IMR-90 (cell line): Measurements from ENCODE around the gene APBB3. TPM values are rescaled to one million over a fixed set of nuclear protein-coding genes. Genes with fewer than 3 reads are reported as not detected.

ENCODE experiments used
- ATAC-seq: fragments of 200-7000 bp; cut with Tn5 transposase; 2 replicates; pipeline ENCODE4 v1.9.1; 2020; ENCODE audit warnings: low read depth, mild to moderate bottlenecking, moderate library complexity
- BruUV-seq: library from RNA; stranded (reverse); fragments of 400-500 nt; replicated peaks from 2 replicates; lab custom pipeline; 2021; lab: Mats Ljungman, UMichigan
- CTCF ChIA-PET: fragments of 300-600 bp; formaldehyde crosslinking; extraction: SDS; loops from one replicate; lab custom pipeline; 2021; ENCODE audit warnings: antibody characterized with exemption; lab: Yijun Ruan, JAX
- POLR2A ChIA-PET: fragments of 300-600 bp; sonication (Branson Sonifier 250); formaldehyde crosslinking; loops from one replicate; lab custom pipeline; 2022; ENCODE audit warnings: antibody characterized with exemption; ENCODE audit not compliant: unreplicated experiment; lab: Charles Lee
- DNase-seq: peaks from one replicate; pipeline ENCODE4 v3.0.0; 2013
- H2AFZ ChIP-seq: replicated peaks from 2 replicates; pipeline ENCODE3; 2013; ENCODE audit warnings: low read length, mild to moderate bottlenecking; ENCODE audit not compliant: poor library complexity
- H2AK5ac ChIP-seq: 2 replicates; pipeline ENCODE4 v1.6.1; 2013; ENCODE audit warnings: low read depth, low read length, inconsistent platforms
- H2AK9ac ChIP-seq: replicated peaks from 2 replicates; pipeline ENCODE3; 2013; ENCODE audit warnings: mild to moderate bottlenecking, low read depth, low read length, moderate library complexity; ENCODE audit not compliant: poor library complexity
- H2BK120ac ChIP-seq: 2 replicates; pipeline ENCODE4 v1.6.1; 2013; ENCODE audit warnings: low read depth, low read length, inconsistent platforms
- H2BK15ac ChIP-seq: 3 replicates; pipeline ENCODE4 v1.6.1; 2013; ENCODE audit warnings: low read depth, low read length, inconsistent platforms
- H2BK20ac ChIP-seq: 2 replicates; pipeline ENCODE4 v1.6.1; 2013; ENCODE audit warnings: low read depth, mild to moderate bottlenecking, inconsistent platforms, low read length, moderate library complexity
- H2BK5ac ChIP-seq: 2 replicates; pipeline ENCODE4 v1.6.1; 2013; ENCODE audit warnings: mild to moderate bottlenecking, low read depth, low read length, inconsistent platforms; ENCODE audit not compliant: poor library complexity, severe bottlenecking
- H3K14ac ChIP-seq: replicated peaks from 2 replicates; pipeline ENCODE4 v1.6.1; 2013; ENCODE audit warnings: low read depth, low read length, inconsistent platforms
- H3K18ac ChIP-seq: 2 replicates; pipeline ENCODE4 v1.6.1; 2013; ENCODE audit warnings: low read depth, low read length, control low read depth
- H3K23ac ChIP-seq: 2 replicates; pipeline ENCODE4 v1.6.1; 2013; ENCODE audit warnings: low read depth, low read length, inconsistent platforms
- H3K27ac ChIP-seq: 2 replicates; pipeline ENCODE4 v1.5.1; 2013; ENCODE audit warnings: mild to moderate bottlenecking, control low read depth, low read length; ENCODE audit not compliant: insufficient read depth
- H3K27me3 ChIP-seq: 2 replicates; pipeline ENCODE4 v1.6.1; 2013; ENCODE audit warnings: low read length; ENCODE audit not compliant: control insufficient read depth, insufficient read depth
- H3K36me3 ChIP-seq: 2 replicates; pipeline ENCODE4 v1.6.1; 2013; ENCODE audit warnings: low read length, mixed read lengths; ENCODE audit not compliant: control insufficient read depth, insufficient read depth
- H3K4ac ChIP-seq: 2 replicates; pipeline ENCODE4 v1.6.1; 2013; ENCODE audit warnings: low read depth, low read length, inconsistent platforms
- H3K4me1 ChIP-seq: 2 replicates; pipeline ENCODE4 v1.6.1; 2013; ENCODE audit warnings: low read length, mixed read lengths; ENCODE audit not compliant: control insufficient read depth, insufficient read depth
- H3K4me2 ChIP-seq: 2 replicates; pipeline ENCODE4 v1.6.1; 2013; ENCODE audit warnings: low read depth, mild to moderate bottlenecking, control low read depth, low read length, moderate library complexity
- H3K4me3 ChIP-seq: 2 replicates; pipeline ENCODE4 v1.5.1; 2013; ENCODE audit warnings: low read depth, mild to moderate bottlenecking, control low read depth, low read length, moderate library complexity; ENCODE audit not compliant: insufficient read depth
- H3K56ac ChIP-seq: 2 replicates; pipeline ENCODE4 v1.6.1; 2013; ENCODE audit warnings: low read length, inconsistent platforms; ENCODE audit not compliant: insufficient read depth; ENCODE audit errors: extremely low read depth
- H3K79me1 ChIP-seq, 2 experiments: 2 replicates each; pipeline ENCODE4 v1.6.1; 2013; ENCODE audit warnings: low read length in 2 of 2, inconsistent platforms in 1 of 2, low read depth in 1 of 2
- H3K9ac ChIP-seq: 2 replicates; pipeline ENCODE4 v1.6.1; 2013; ENCODE audit warnings: low read depth, low read length, control low read depth
- H3K9me1 ChIP-seq: 2 replicates; pipeline ENCODE4 v1.6.1; 2013; ENCODE audit warnings: low read length, inconsistent platforms; ENCODE audit not compliant: insufficient read depth
- H3K9me3 ChIP-seq: 2 replicates; pipeline ENCODE4 v1.6.1; 2013; ENCODE audit warnings: low read length; ENCODE audit not compliant: control insufficient read depth, insufficient read depth
- H4K20me1 ChIP-seq: 2 replicates; pipeline ENCODE4 v1.6.1; 2013; ENCODE audit warnings: low read length, inconsistent platforms; ENCODE audit not compliant: insufficient read depth
- H4K5ac ChIP-seq: 2 replicates; pipeline ENCODE4 v1.6.1; 2013; ENCODE audit warnings: mild to moderate bottlenecking, low read depth, low read length, control low read depth
- H4K8ac ChIP-seq, 2 experiments: 2 replicates each; pipeline ENCODE4 v1.6.1; 2013; ENCODE audit warnings: low read depth in 2 of 2, low read length in 2 of 2, control low read depth in 1 of 2, inconsistent platforms in 1 of 2
- H4K91ac ChIP-seq: 2 replicates; pipeline ENCODE4 v1.6.1; 2013; ENCODE audit warnings: low read depth, low read length, inconsistent platforms; ENCODE audit not compliant: insufficient read depth
- BHLHE40 ChIP-seq: fragments of 150-350 bp; IDR thresholded peaks from 2 replicates; pipeline ENCODE4 v1.6.1; 2016; ENCODE audit warnings: mild to moderate bottlenecking, low read depth, low read length
- CEBPB ChIP-seq: IDR thresholded peaks from 2 replicates; pipeline ENCODE4 v1.6.1; 2012; ENCODE audit warnings: low read depth, low read length, improper control_type of control experiment
- CHD1 ChIP-seq: IDR thresholded peaks from 2 replicates; pipeline ENCODE4 v1.6.1; 2012; ENCODE audit warnings: low read depth, low read length, improper control_type of control experiment
- CTCF ChIP-seq: conservative IDR thresholded peaks from 2 replicates; pipeline ENCODE4 v1.5.1; 2012; ENCODE audit warnings: mild to moderate bottlenecking, low read depth, low read length, improper control_type of control experiment
- ELK1 ChIP-seq: fragments of 150-350 bp; IDR thresholded peaks from 2 replicates; pipeline ENCODE4 v1.6.1; 2016; ENCODE audit warnings: low read depth, mild to moderate bottlenecking, low read length, moderate library complexity, borderline replicate concordance
- FOS ChIP-seq: fragments of 150-350 bp; IDR thresholded peaks from 2 replicates; pipeline ENCODE4 v1.6.1; 2016; ENCODE audit warnings: low read depth, low read length
- MAFK ChIP-seq: IDR thresholded peaks from 2 replicates; pipeline ENCODE4 v1.6.1; 2012; ENCODE audit warnings: low read depth, low read length, improper control_type of control experiment
- MAZ ChIP-seq: IDR thresholded peaks from 2 replicates; pipeline ENCODE4 v1.6.1; 2012; ENCODE audit warnings: low read depth, mild to moderate bottlenecking, low read length, improper control_type of control experiment, moderate library complexity, borderline replicate concordance
- MXI1 ChIP-seq: IDR thresholded peaks from 2 replicates; pipeline ENCODE4 v1.6.1; 2012; ENCODE audit warnings: low read depth, mild to moderate bottlenecking, low read length, moderate library complexity, borderline replicate concordance
- NFE2L2 ChIP-seq: fragments of 150-350 bp; IDR thresholded peaks from 2 replicates; pipeline ENCODE4 v1.6.1; 2016; ENCODE audit warnings: low read depth, mild to moderate bottlenecking, low read length
- POLR2A ChIP-seq: IDR thresholded peaks from 2 replicates; pipeline ENCODE4 v1.6.1; 2012; ENCODE audit warnings: mild to moderate bottlenecking, low read depth, low read length
- RAD21 ChIP-seq: IDR thresholded peaks from 2 replicates; pipeline ENCODE4 v1.6.1; 2012; ENCODE audit warnings: low read length, improper control_type of control experiment
- RCOR1 ChIP-seq: IDR thresholded peaks from 2 replicates; pipeline ENCODE4 v1.6.1; 2012; ENCODE audit warnings: mild to moderate bottlenecking, low read length, improper control_type of control experiment; ENCODE audit not compliant: insufficient replicate concordance
- RFX5 ChIP-seq: IDR thresholded peaks from 2 replicates; pipeline ENCODE4 v1.8.0; 2012; ENCODE audit warnings: low read depth, mild to moderate bottlenecking, low read length, moderate library complexity
- SMC3 ChIP-seq: fragments of 150-350 bp; IDR thresholded peaks from 2 replicates; pipeline ENCODE4 v1.6.1; 2016; ENCODE audit warnings: low read depth, mild to moderate bottlenecking, antibody characterized with exemption, low read length, moderate library complexity
- USF2 ChIP-seq: fragments of 150-350 bp; IDR thresholded peaks from 2 replicates; pipeline ENCODE4 v1.6.1; 2017; ENCODE audit warnings: mild to moderate bottlenecking, antibody characterized with exemption, low read length, low read depth
- WGBS, 2 experiments: methylation state at CpG; one replicate each; pipeline versions ENCODE4 v1.1.5 to v1.1.7; 2013; ENCODE audit warnings: missing lambda C conversion rate in 2 of 2; ENCODE audit not compliant: insufficient read length in 1 of 2; ENCODE audit errors: extremely low coverage in 2 of 2; 5-methylcytosine and 5-hydroxymethylcytosine counted together
- dilution Hi-C: fragments of 300-500 bp; cut with HindIII; formaldehyde crosslinking; loops from one replicate; pipeline ENCODE4 v1.14.3; 2018; ENCODE audit warnings: low sequenced_read_pairs; ENCODE audit not compliant: unreplicated experiment
- in situ Hi-C: fragments of 300-500 bp; cut with MboI; formaldehyde crosslinking; loops from 3 replicates; pipeline ENCODE4 v1.14.3; 2019; ENCODE audit warnings: low sequenced_read_pairs, inconsistent platforms, mixed read lengths
- intact Hi-C: fragments of 100-400 bp; cut with micrococcal nuclease; formaldehyde crosslinking; loops from 2 replicates; pipeline ENCODE4 v1.10.0; 2022
- polyA plus RNA-seq, 3 experiments: library from polyadenylated mRNA; depleted of rRNA; stranded (reverse); fragments of >200 nt; gene quantifications; 2 replicates each; pipeline ENCODE4 v1.2.3, GENCODE V29; 2012; ENCODE audit warnings: low replicate concordance in 1 of 3
- total RNA-seq: library from RNA; depleted of rRNA; stranded (reverse); fragments of >200 nt; gene quantifications from 2 replicates; pipeline ENCODE4 v1.2.3, GENCODE V29; 2012

APBB3 gene
- total and polyA plus RNA-seq, 2 of the 4 experiments (the other 2 are of a cell fraction) = 6.6 to 23.8 TPM

- POLR2A ChIA-PET = no interaction called here
- Histone ChIP-seq H4K8ac (no peak overlapping the region), H2BK20ac (no peak overlapping the region), H2BK15ac (no peak overlapping the region), H3K56ac (no peak overlapping the region), H2BK5ac (no peak overlapping the region), H3K27ac (no peak overlapping the region), H3K9me3 (no peaks in the 10 kb centered on the region), H3K14ac (no peak overlapping the region), H2BK120ac (no peak overlapping the region), H3K9ac (no peak overlapping the region), H2AK9ac (peak overlapping the region; percentile 17), H4K20me1 (no peaks in the 10 kb centered on the region), H3K4me3 (no peak overlapping the region), H4K91ac (no peak overlapping the region), H3K79me1 (peaks cover 27 to 54% of the 10 kb centered on the region in 2 experiments), H2AFZ (no peak overlapping the region), H3K18ac (no peak overlapping the region), H3K4ac (no peak overlapping the region), H3K27me3 (no peaks in the 10 kb centered on the region), H3K4me1 (peaks cover 8% of the 10 kb centered on the region), H3K4me2 (no peak overlapping the region), H3K9me1 (peaks cover 19% of the 10 kb centered on the region), H2AK5ac (no peak overlapping the region), H4K5ac (no peak overlapping the region), H3K36me3 (peaks cover 25% of the 10 kb centered on the region), H3K23ac (no peak overlapping the region)
- intact Hi-C loops (no loop called here), dilution Hi-C loops (no loop called here), in situ Hi-C loops (no loop called here)
- CTCF ChIA-PET = no interaction called here
- WGBS, 2 experiments = 98% methylated on average over 10 of the region's 22 CpGs; no CpG with 5 or more reads in 1 of the 2 experiments
- ATAC-seq (no peak), DNase-seq (no peak)
- BruUV-seq = no TSS peak
- TF ChIP-seq ELK1 (no peak), CHD1 (no peak), USF2 (no peak), CEBPB (no peak), RCOR1 (no peak), CTCF (no peak), MXI1 (no peak), MAFK (no peak), SMC3 (no peak), MAZ (no peak), FOS (no peak), RFX5 (no peak), BHLHE40 (no peak), POLR2A (no peak), RAD21 (no peak), NFE2L2 (no peak)
Observed at GRCh38 chr5:140567136-140567818, 2.9 kb upstream of the APBB3 start.
